A549 (cell line): ENCODE results near the gene RARB. TPM values are rescaled to one million over a fixed set of nuclear protein-coding genes. Genes with fewer than 3 reads are reported as not detected.

Source experiments
- ATAC-seq, 2 experiments: fragments of 200-7000 bp in 1 of 2; fragments of >200 bp in 1 of 2; cut with Nextera tagmentation in 1 of 2; cut with Tn5 transposase in 1 of 2; 3 replicates each; pipeline versions ENCODE4 v1.8.0 to v1.9.1; 2018 to 2020; ENCODE audit warnings: mild to moderate bottlenecking in 1 of 2, moderate library complexity in 1 of 2
- CTCF ChIA-PET: fragments of 300-600 bp; sonication (Branson Sonifier 250); formaldehyde crosslinking; extraction: SDS; loops from one replicate; lab custom pipeline; 2021; ENCODE audit warnings: antibody characterized with exemption, inconsistent platforms; lab: Yijun Ruan, JAX
- POLR2A ChIA-PET: fragments of 350-600 bp; formaldehyde crosslinking; extraction: SDS; loops from one replicate; lab custom pipeline; 2021; ENCODE audit warnings: antibody characterized with exemption, inconsistent platforms; lab: Yijun Ruan, JAX
- DNase-seq, 2 experiments: peaks; one replicate each; pipeline versions ENCODE4 v3.0.0 to v3.0.0-alpha.2; 2011 to 2016; ENCODE audit warnings: low read depth in 1 of 2, low spot score in 1 of 2
- FAIRE-seq: peaks from 2 replicates; lab custom pipeline; 2011; peaks lifted over from hg19 to GRCh38; lab: Jason Lieb, UNC
- H3K27ac ChIP-seq, 2 experiments: fragments of >200 bp; sonication (Bioruptor Twin); formaldehyde crosslinking; 3 replicates each; pipeline ENCODE4 v1.5.1; 2016 to 2017
- H3K4me1 ChIP-seq: fragments of >200 bp; sonication (Bioruptor Twin); formaldehyde crosslinking; 3 replicates; pipeline ENCODE4 v1.6.1; 2016
- H3K4me2 ChIP-seq: fragments of >200 bp; sonication (Bioruptor Twin); formaldehyde crosslinking; 3 replicates; pipeline ENCODE4 v1.6.1; 2016
- H3K4me3 ChIP-seq: fragments of >200 bp; sonication (Bioruptor Twin); formaldehyde crosslinking; 3 replicates; pipeline ENCODE4 v1.5.1; 2016
- H3K9me3 ChIP-seq: fragments of >200 bp; sonication (Bioruptor Twin); formaldehyde crosslinking; 3 replicates; pipeline ENCODE4 v1.6.1; 2016
- BHLHE40 ChIP-seq: IDR thresholded peaks from 2 replicates; pipeline ENCODE4 v1.6.1; 2012; ENCODE audit warnings: low read depth, low read length, inconsistent platforms
- CBX2 ChIP-seq: fragments of 200-600 bp; sonication (generic); IDR thresholded peaks from 2 replicates; pipeline ENCODE4 v1.6.1; 2016; ENCODE audit warnings: low read depth, mild to moderate bottlenecking, borderline replicate concordance
- CBX8 ChIP-seq: fragments of 200-600 bp; sonication (generic); IDR thresholded peaks from 2 replicates; pipeline ENCODE4 v1.6.1; 2016
- CEBPB ChIP-seq, 2 experiments: fragments of >200 bp in 1 of 2; sonication (Bioruptor Twin) in 1 of 2; formaldehyde crosslinking in 1 of 2; IDR thresholded peaks; 2 replicates each; pipeline ENCODE4 v1.6.1; 2012 to 2016
- CHD2 ChIP-seq: fragments of 150-350 bp; IDR thresholded peaks from 2 replicates; pipeline ENCODE4 v1.6.1; 2014; ENCODE audit warnings: low read length; ENCODE audit not compliant: partially characterized antibody
- CHD4 ChIP-seq: fragments of 200-600 bp; sonication (generic); IDR thresholded peaks from 2 replicates; pipeline ENCODE4 v1.6.1; 2016; ENCODE audit warnings: antibody characterized with exemption, mild to moderate bottlenecking, borderline replicate concordance
- FOSB ChIP-seq: fragments of 250-450 bp; sonication (Bioruptor Pico); IDR thresholded peaks from 2 replicates; pipeline ENCODE4 v1.5.0; 2020; ENCODE audit warnings: mild to moderate bottlenecking, moderate library complexity
- FOSL2 ChIP-seq, 2 experiments: fragments of 450-650 bp in 1 of 2; fragments of >200 bp in 1 of 2; sonication (Bioruptor Twin) in 1 of 2; formaldehyde crosslinking; IDR thresholded peaks; 2 replicates each; pipeline versions ENCODE4 v1.5.0 to v1.6.1; 2016 to 2020; ENCODE audit warnings: mild to moderate bottlenecking in 1 of 2, moderate library complexity in 1 of 2
- HDAC2 ChIP-seq: fragments of 200-600 bp; sonication (generic); IDR thresholded peaks from 2 replicates; pipeline ENCODE4 v1.6.1; 2016
- HEYL ChIP-seq: fragments of 250-450 bp; sonication (Bioruptor Pico); IDR thresholded peaks from 2 replicates; pipeline ENCODE4 v1.8.0; 2021; ENCODE audit warnings: mild to moderate bottlenecking, moderate library complexity
- HOXA7 ChIP-seq: fragments of 250-450 bp; sonication (Bioruptor Pico); IDR thresholded peaks from 2 replicates; pipeline ENCODE4 v1.5.0; 2020; ENCODE audit warnings: mild to moderate bottlenecking, moderate library complexity
- HOXB5 ChIP-seq: fragments of 250-450 bp; sonication (Bioruptor Pico); IDR thresholded peaks from 2 replicates; pipeline ENCODE4 v1.5.0; 2020; ENCODE audit warnings: mild to moderate bottlenecking, moderate library complexity
- KDM1A ChIP-seq: fragments of 200-600 bp; sonication (generic); IDR thresholded peaks from 2 replicates; pipeline ENCODE4 v1.6.1; 2016; ENCODE audit warnings: low read depth, mild to moderate bottlenecking
- MAFK ChIP-seq: fragments of 450-650 bp; IDR thresholded peaks from 2 replicates; pipeline ENCODE4 v1.6.1; 2014; ENCODE audit not compliant: partially characterized antibody
- MAZ ChIP-seq: fragments of 150-350 bp; IDR thresholded peaks from 2 replicates; pipeline ENCODE4 v1.6.1; 2014; ENCODE audit warnings: antibody characterized with exemption, low read depth, low read length, borderline replicate concordance
- MYC ChIP-seq: IDR thresholded peaks from 2 replicates; pipeline ENCODE4 v1.6.1; 2012; ENCODE audit warnings: mild to moderate bottlenecking, inconsistent platforms, low read length, improper control_type of control experiment, borderline replicate concordance
- NPAS2 ChIP-seq: fragments of 250-450 bp; sonication (Bioruptor Pico); IDR thresholded peaks from 2 replicates; pipeline ENCODE4 v1.8.0; 2022; ENCODE audit warnings: mild to moderate bottlenecking, moderate library complexity, borderline replicate concordance
- PHF8 ChIP-seq: fragments of 200-600 bp; sonication (generic); IDR thresholded peaks from 2 replicates; pipeline ENCODE4 v1.6.1; 2016; ENCODE audit warnings: low read depth, mild to moderate bottlenecking, antibody characterized with exemption, moderate library complexity, borderline replicate concordance
- POLR2AphosphoS2 ChIP-seq: conservative IDR thresholded peaks from 2 replicates; pipeline ENCODE4 v1.6.1; 2012; ENCODE audit warnings: low read length, improper control_type of control experiment, inconsistent platforms
- RARB ChIP-seq: fragments of 250-450 bp; sonication (Bioruptor Pico); IDR thresholded peaks from 2 replicates; pipeline ENCODE4 v1.8.0; 2021; ENCODE audit warnings: mild to moderate bottlenecking, moderate library complexity
- RNF2 ChIP-seq: fragments of 200-600 bp; sonication (generic); IDR thresholded peaks from 2 replicates; pipeline ENCODE4 v1.6.1; 2016; ENCODE audit warnings: low read depth, mild to moderate bottlenecking, antibody characterized with exemption, moderate library complexity, borderline replicate concordance
- SMC3 ChIP-seq: fragments of >200 bp; sonication (Bioruptor Twin); formaldehyde crosslinking; IDR thresholded peaks from 3 replicates; pipeline ENCODE4 v1.6.1; 2018; ENCODE audit warnings: inconsistent platforms
- SREBF2 ChIP-seq: fragments of 450-650 bp; IDR thresholded peaks from 2 replicates; pipeline ENCODE4 v1.6.1; 2014; ENCODE audit warnings: mild to moderate bottlenecking, moderate library complexity
- TFCP2L1 ChIP-seq: fragments of 250-450 bp; sonication (Bioruptor Pico); IDR thresholded peaks from 2 replicates; pipeline ENCODE4 v1.5.0; 2021; ENCODE audit warnings: mild to moderate bottlenecking
- ZC3H11A ChIP-seq: fragments of 450-650 bp; IDR thresholded peaks from 2 replicates; pipeline ENCODE4 v1.6.1; 2014; ENCODE audit warnings: antibody characterized with exemption, mild to moderate bottlenecking
- ZFP36 ChIP-seq: fragments of 450-650 bp; IDR thresholded peaks from 2 replicates; pipeline ENCODE4 v1.6.1; 2014; ENCODE audit warnings: borderline replicate concordance; ENCODE audit not compliant: partially characterized antibody
- ZSCAN20 ChIP-seq: fragments of 250-450 bp; sonication (Bioruptor Pico); IDR thresholded peaks from 2 replicates; pipeline ENCODE4 v1.8.0; 2022; ENCODE audit warnings: mild to moderate bottlenecking, moderate library complexity
- WGBS: methylation state at CpG from one replicate; pipeline ENCODE4 v1.1.6; 2017; ENCODE audit errors: missing lambda C conversion rate; 5-methylcytosine and 5-hydroxymethylcytosine counted together
- polyA plus RNA-seq, 4 experiments: library from polyadenylated mRNA; depleted of rRNA in 3 of 4; stranded (reverse); fragments of >200 nt; fragmentation: RNase III in 1 of 4; extraction: RNeasy Plus Mini Kit Qiagen cat#74134 plus additional on column Dnase treatment in 1 of 4; gene quantifications; 2 replicates in 3 of 4; 3 replicates in 1 of 4; pipeline ENCODE4 v1.2.3, GENCODE V29; 2011 to 2017
- TF ChIP-seq, protein P1 (sequence below): fragments of 250-450 bp; sonication (Bioruptor Pico); IDR thresholded peaks from 2 replicates; pipeline ENCODE4 v1.5.0; 2020; ENCODE audit warnings: low read depth, mild to moderate bottlenecking, moderate library complexity
- TF ChIP-seq, protein P2 (sequence below): fragments of 150-350 bp; IDR thresholded peaks from 2 replicates; pipeline ENCODE4 v1.6.1; 2014; ENCODE audit warnings: low read depth, mild to moderate bottlenecking, low read length
- TF ChIP-seq, protein P3 (sequence below): fragments of 250-450 bp; sonication (Bioruptor Pico); IDR thresholded peaks from 2 replicates; pipeline ENCODE4 v1.5.0; 2021; ENCODE audit warnings: mild to moderate bottlenecking, moderate library complexity, borderline replicate concordance
- TF ChIP-seq, protein P4 (sequence below): fragments of >200 bp; sonication (Bioruptor Twin); formaldehyde crosslinking; IDR thresholded peaks from 2 replicates; pipeline ENCODE4 v1.6.1; 2016
- TF ChIP-seq, protein P5 (sequence below): fragments of >200 bp; sonication (Bioruptor Twin); formaldehyde crosslinking; IDR thresholded peaks from 3 replicates; pipeline ENCODE4 v1.5.1; 2016
- TF ChIP-seq, protein P6 (sequence below): fragments of >200 bp; sonication (Bioruptor Twin); formaldehyde crosslinking; IDR thresholded peaks from 3 replicates; pipeline ENCODE4 v1.6.1; 2016

RARB gene
- polyA plus RNA-seq, 2 of the 4 experiments (the other 2 are of a cell fraction) = 24.5 to 30.8 TPM

DNA sequence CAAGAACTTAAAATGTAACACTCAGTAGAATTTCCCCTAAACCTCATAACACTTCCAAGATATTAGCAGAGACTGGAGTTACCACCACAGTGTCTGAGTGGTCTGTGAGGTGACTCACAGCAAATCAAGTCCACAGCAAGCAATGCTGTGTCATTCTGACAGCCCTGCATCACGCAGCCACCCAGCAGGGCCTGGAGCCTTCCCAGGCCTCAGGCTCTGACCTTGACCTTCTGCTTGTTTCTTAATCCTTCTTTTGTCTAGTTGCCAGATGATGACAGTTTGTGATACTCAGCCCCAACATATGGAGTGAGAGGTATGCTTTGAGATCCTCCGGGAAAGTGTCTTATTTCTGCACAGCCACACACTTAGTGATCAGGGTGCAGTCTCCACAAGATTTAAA lies 154.2 kb downstream of the RARB start (continued):
- TF ChIP-seq, protein P1, sequence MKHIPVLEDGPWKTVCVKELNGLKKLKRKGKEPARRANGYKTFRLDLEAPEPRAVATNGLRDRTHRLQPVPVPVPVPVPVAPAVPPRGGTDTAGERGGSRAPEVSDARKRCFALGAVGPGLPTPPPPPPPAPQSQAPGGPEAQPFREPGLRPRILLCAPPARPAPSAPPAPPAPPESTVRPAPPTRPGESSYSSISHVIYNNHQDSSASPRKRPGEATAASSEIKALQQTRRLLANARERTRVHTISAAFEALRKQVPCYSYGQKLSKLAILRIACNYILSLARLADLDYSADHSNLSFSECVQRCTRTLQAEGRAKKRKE (CRISPR knock-in tag) = no peak
- TF ChIP-seq MAZ (no peak), POLR2AphosphoS2 (no peak), SMC3 (peak; percentile 34; the same call in 2 of the 3 replicates), ZFP36 (no peak), CEBPB (IDR thresholded peaks at IDR 0.05) (peak; percentile 39 to 78; a peak in 1 of 4 replicates), HOXB5 (CRISPR knock-in tag) (no peak), CHD4 (no peak), TFCP2L1 (CRISPR knock-in tag) (no peak), ZSCAN20 (CRISPR knock-in tag) (no peak), ZC3H11A (no peak), BHLHE40 (no peak), NPAS2 (CRISPR knock-in tag) (no peak), CHD2 (no peak), FOSL2 (IDR thresholded peaks at IDR 0.05) (peak; percentile 69; the same call in 1 of the 2 replicates), FOSL2 (CRISPR knock-in tag; IDR thresholded peaks at IDR 0.05) (peak; percentile 94), CBX2 (no peak), HDAC2 (no peak), PHF8 (no peak), SREBF2 (no peak), KDM1A (no peak), RARB (CRISPR knock-in tag) (peak; percentile 43; the same call in 1 of the 2 replicates), RNF2 (no peak)
- TF ChIP-seq, protein P2, sequence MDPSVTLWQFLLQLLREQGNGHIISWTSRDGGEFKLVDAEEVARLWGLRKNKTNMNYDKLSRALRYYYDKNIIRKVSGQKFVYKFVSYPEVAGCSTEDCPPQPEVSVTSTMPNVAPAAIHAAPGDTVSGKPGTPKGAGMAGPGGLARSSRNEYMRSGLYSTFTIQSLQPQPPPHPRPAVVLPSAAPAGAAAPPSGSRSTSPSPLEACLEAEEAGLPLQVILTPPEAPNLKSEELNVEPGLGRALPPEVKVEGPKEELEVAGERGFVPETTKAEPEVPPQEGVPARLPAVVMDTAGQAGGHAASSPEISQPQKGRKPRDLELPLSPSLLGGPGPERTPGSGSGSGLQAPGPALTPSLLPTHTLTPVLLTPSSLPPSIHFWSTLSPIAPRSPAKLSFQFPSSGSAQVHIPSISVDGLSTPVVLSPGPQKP = no peak
- TF ChIP-seq, protein P3, sequence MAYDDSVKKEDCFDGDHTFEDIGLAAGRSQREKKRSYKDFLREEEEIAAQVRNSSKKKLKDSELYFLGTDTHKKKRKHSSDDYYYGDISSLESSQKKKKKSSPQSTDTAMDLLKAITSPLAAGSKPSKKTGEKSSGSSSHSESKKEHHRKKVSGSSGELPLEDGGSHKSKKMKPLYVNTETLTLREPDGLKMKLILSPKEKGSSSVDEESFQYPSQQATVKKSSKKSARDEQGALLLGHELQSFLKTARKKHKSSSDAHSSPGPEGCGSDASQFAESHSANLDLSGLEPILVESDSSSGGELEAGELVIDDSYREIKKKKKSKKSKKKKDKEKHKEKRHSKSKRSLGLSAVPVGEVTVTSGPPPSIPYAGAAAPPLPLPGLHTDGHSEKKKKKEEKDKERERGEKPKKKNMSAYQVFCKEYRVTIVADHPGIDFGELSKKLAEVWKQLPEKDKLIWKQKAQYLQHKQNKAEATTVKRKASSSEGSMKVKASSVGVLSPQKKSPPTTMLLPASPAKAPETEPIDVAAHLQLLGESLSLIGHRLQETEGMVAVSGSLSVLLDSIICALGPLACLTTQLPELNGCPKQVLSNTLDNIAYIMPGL (CRISPR knock-in tag) = no peak

DNA sequence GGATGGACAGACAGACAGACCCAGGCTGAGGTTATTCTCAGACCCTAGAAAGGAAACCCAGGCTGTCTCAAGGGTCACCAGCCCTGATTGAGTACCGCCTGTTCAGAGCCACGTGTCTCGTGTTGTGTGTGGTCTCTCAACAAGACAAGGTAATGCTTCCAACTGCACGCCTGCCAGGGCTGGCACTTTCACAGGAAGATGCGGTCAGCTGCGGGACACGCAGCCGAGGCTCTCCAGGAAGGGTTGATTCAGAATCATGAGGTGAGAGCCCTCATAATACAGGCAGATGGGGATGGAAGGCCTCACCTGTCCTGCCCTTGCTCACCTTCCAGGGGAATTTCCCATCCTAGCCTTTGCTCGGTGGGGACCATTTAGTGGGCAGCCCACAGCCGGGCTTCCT lies 155.3 kb downstream of the RARB start:
- POLR2A ChIA-PET = interaction anchor here (3.0 kb wide), 1 partner anchor 155 kb away, joined by 14 read pairs; the partner anchor contains the start of gene RARB
- no peak for DNase-seq
- no peak for ATAC-seq
- H3K9me3 ChIP-seq = no peaks in the 10 kb centered on the region
- CTCF ChIA-PET = interaction anchor here (1.0 to 6.4 kb wide), 2 partner anchors 11 to 511 kb away, joined by 4 to 45 read pairs; no protein-coding TSS in a partner anchor
- WGBS = 89% methylated on average over 10 of the region's 10 CpGs
- H3K27ac ChIP-seq = peak overlapping the region; percentile 87 to 97
- no peak overlapping the region for H3K4me2 ChIP-seq
- peaks cover 47% of the 10 kb centered on the region for H3K4me1 ChIP-seq
- no peak overlapping the region for H3K4me3 ChIP-seq
- FAIRE-seq = no peak
- no peak for TF ChIP-seq CBX2
- TF ChIP-seq TFCP2L1 (CRISPR knock-in tag) = no peak
- TF ChIP-seq FOSB = no peak
- TF ChIP-seq CEBPB (IDR thresholded peaks at IDR 0.05) = no peak
- TF ChIP-seq MAZ = no peak
- TF ChIP-seq RARB (CRISPR knock-in tag) = no peak
- TF ChIP-seq, protein P4, sequence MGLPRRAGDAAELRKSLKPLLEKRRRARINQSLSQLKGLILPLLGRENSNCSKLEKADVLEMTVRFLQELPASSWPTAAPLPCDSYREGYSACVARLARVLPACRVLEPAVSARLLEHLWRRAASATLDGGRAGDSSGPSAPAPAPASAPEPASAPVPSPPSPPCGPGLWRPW = no peak
- TF ChIP-seq MAFK = no peak
- TF ChIP-seq MYC = no peak
- no peak for TF ChIP-seq HEYL (CRISPR knock-in tag)
- TF ChIP-seq, protein P5, sequence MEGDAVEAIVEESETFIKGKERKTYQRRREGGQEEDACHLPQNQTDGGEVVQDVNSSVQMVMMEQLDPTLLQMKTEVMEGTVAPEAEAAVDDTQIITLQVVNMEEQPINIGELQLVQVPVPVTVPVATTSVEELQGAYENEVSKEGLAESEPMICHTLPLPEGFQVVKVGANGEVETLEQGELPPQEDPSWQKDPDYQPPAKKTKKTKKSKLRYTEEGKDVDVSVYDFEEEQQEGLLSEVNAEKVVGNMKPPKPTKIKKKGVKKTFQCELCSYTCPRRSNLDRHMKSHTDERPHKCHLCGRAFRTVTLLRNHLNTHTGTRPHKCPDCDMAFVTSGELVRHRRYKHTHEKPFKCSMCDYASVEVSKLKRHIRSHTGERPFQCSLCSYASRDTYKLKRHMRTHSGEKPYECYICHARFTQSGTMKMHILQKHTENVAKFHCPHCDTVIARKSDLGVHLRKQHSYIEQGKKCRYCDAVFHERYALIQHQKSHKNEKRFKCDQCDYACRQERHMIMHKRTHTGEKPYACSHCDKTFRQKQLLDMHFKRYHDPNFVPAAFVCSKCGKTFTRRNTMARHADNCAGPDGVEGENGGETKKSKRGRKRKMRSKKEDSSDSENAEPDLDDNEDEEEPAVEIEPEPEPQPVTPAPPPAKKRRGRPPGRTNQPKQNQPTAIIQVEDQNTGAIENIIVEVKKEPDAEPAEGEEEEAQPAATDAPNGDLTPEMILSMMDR = no peak
- TF ChIP-seq, protein P6, sequence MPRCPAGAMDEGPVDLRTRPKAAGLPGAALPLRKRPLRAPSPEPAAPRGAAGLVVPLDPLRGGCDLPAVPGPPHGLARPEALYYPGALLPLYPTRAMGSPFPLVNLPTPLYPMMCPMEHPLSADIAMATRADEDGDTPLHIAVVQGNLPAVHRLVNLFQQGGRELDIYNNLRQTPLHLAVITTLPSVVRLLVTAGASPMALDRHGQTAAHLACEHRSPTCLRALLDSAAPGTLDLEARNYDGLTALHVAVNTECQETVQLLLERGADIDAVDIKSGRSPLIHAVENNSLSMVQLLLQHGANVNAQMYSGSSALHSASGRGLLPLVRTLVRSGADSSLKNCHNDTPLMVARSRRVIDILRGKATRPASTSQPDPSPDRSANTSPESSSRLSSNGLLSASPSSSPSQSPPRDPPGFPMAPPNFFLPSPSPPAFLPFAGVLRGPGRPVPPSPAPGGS = no peak
- TF ChIP-seq KDM1A = no peak
- TF ChIP-seq HOXA7 (CRISPR knock-in tag) = no peak
- TF ChIP-seq CBX8 = no peak
